OCI-LY3 (cell line): ENCODE results near the gene CLPTM1.

Experiments
- H2AFZ ChIP-seq: fragments of 200-600, 300-600 bp; shearing (Covaris generic); 2 replicates; pipeline ENCODE4 v1.6.0; 2014; ENCODE audit warnings: antibody characterized with exemption, low read depth, low read length
- H3K27ac ChIP-seq: fragments of 200-600, 300-600 bp; sonication (generic); 2 replicates; pipeline ENCODE4 v1.5.1; 2014; ENCODE audit warnings: mild to moderate bottlenecking, low read length, moderate library complexity, mixed read lengths
- H3K27me3 ChIP-seq: fragments of 200-600, 300-600 bp; sonication (generic); 2 replicates; pipeline ENCODE4 v1.6.1; 2014; ENCODE audit warnings: low read depth, low read length, mixed read lengths
- H3K36me3 ChIP-seq: fragments of 200-600, 300-600 bp; sonication (generic); replicated peaks from 2 replicates; pipeline ENCODE3; 2014; ENCODE audit warnings: low read depth, low read length, mixed read lengths
- H3K4me1 ChIP-seq: fragments of 300-600, 200-600 bp; sonication (generic); 2 replicates; pipeline ENCODE4 v1.6.1; 2014; ENCODE audit warnings: low read length, mixed read lengths
- H3K4me2 ChIP-seq: fragments of 200-600, 300-600 bp; sonication (generic); 2 replicates; pipeline ENCODE4 v1.6.1; 2014; ENCODE audit warnings: low read length, mixed read lengths
- H3K4me3 ChIP-seq: fragments of 300-600, 200-600 bp; sonication (generic); 2 replicates; pipeline ENCODE4 v1.5.1; 2014; ENCODE audit warnings: antibody characterized with exemption, mild to moderate bottlenecking, low read length, moderate library complexity
- H3K79me2 ChIP-seq: fragments of 300-600, 200-600 bp; shearing (Covaris generic); 2 replicates; pipeline ENCODE4 v1.6.1; 2014; ENCODE audit warnings: mild to moderate bottlenecking, low read length, mixed read lengths
- H3K9ac ChIP-seq: fragments of 300-600, 200-600 bp; shearing (Covaris generic); 2 replicates; pipeline ENCODE4 v1.6.0; 2014; ENCODE audit warnings: mild to moderate bottlenecking, low read length, moderate library complexity
- H3K9me3 ChIP-seq: fragments of 200-600, 300-600 bp; shearing (Covaris generic); 2 replicates; pipeline ENCODE4 v1.6.1; 2014; ENCODE audit warnings: low read length, mixed read lengths; ENCODE audit not compliant: insufficient read depth
- H4K20me1 ChIP-seq: fragments of 200-600, 300-600 bp; sonication (generic); 2 replicates; pipeline ENCODE4 v1.6.1; 2016; ENCODE audit warnings: low read length, mixed read lengths; ENCODE audit not compliant: insufficient read depth
- EZH2phosphoT487 ChIP-seq: fragments of 200-600 bp; shearing (Covaris generic); IDR thresholded peaks from 2 replicates; pipeline ENCODE4 v1.6.1; 2018; ENCODE audit warnings: antibody characterized with exemption, mixed run types, low read depth
- TF ChIP-seq, protein P1 (sequence below): fragments of 200-600, 300-600 bp; sonication (generic); IDR thresholded peaks from 2 replicates; pipeline ENCODE4 v1.5.1; 2014; ENCODE audit warnings: antibody characterized with exemption, low read length, low read depth

The CLPTM1 gene

DNA sequence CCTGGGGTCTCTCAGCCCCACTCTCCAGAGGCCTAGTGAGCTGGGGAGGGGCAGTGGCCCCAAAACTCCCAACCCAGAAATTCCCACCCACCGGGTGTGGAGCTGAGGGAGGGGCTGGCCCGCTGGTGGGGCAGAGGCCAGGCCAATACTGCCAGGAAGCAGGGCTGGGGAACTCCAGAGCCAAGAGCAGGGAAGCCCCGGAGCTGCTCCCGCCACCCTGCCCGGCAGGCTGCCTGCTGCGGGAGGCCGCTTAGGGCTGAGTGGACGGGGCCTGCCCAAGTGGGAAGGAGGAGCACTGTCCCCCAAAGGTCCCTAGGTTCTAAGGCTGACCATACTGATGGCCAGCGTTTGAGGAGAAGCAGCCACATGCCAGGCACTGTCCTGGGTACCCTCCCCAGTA lies 33.1 kb downstream of the CLPTM1 start:
- Histone ChIP-seq H4K20me1 (no peaks in the 10 kb centered on the region), H3K9ac (no peak overlapping the region), H3K9me3 (no peaks in the 10 kb centered on the region)

DNA sequence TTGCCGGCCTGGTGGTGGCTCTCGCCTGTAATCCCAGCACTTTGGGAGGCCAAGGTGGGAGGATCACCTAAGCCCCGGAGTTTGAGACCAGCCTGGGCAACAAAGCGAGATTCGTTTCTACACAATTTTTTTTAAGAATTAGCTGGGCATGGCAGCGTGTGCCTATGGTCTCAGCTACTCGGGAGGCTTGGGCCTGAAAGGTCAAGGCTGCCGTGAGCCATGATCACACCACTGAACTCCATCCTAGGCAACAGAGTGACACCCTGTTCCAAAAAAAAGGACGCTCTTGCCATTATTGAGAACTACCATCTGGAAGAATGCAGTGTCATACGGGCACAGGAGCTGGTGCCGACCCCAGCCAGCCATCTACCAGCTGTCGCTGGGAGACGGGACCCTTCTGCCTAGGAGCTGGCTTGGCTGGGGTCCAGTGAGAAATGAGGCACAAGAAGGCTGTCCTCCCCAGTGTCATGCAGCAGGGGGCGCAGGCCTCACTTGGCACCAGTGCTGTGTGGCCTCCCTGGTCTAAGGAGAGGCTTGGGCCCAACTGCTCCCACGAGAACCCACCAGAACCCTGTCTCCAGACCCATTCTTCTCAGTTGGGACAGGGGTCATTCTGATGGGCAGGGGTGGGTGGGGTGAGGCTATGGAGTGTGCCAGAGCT lies 33.8 kb downstream of the CLPTM1 start:
- TF ChIP-seq EZH2phosphoT487, result no peak
- TF ChIP-seq, protein P1, sequence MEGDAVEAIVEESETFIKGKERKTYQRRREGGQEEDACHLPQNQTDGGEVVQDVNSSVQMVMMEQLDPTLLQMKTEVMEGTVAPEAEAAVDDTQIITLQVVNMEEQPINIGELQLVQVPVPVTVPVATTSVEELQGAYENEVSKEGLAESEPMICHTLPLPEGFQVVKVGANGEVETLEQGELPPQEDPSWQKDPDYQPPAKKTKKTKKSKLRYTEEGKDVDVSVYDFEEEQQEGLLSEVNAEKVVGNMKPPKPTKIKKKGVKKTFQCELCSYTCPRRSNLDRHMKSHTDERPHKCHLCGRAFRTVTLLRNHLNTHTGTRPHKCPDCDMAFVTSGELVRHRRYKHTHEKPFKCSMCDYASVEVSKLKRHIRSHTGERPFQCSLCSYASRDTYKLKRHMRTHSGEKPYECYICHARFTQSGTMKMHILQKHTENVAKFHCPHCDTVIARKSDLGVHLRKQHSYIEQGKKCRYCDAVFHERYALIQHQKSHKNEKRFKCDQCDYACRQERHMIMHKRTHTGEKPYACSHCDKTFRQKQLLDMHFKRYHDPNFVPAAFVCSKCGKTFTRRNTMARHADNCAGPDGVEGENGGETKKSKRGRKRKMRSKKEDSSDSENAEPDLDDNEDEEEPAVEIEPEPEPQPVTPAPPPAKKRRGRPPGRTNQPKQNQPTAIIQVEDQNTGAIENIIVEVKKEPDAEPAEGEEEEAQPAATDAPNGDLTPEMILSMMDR, result peak; percentile 80
- peaks cover 6% of the 10 kb centered on the region for H3K4me1 ChIP-seq
- H3K27ac ChIP-seq, result no peak overlapping the region
- no peaks in the 10 kb centered on the region for H4K20me1 ChIP-seq
- H3K36me3 ChIP-seq, result peaks cover 51% of the 10 kb centered on the region
- no peak overlapping the region for H3K4me3 ChIP-seq
- no peak overlapping the region for H2AFZ ChIP-seq
- no peaks in the 10 kb centered on the region for H3K9me3 ChIP-seq
- H3K9ac ChIP-seq, result no peak overlapping the region
- no peaks in the 10 kb centered on the region for H3K79me2 ChIP-seq
- no peaks in the 10 kb centered on the region for H3K27me3 ChIP-seq
- no peak overlapping the region for H3K4me2 ChIP-seq

More for the DNA sequence above, 33.1 kb downstream of the CLPTM1 start:
- H2AFZ ChIP-seq, result no peak overlapping the region
- no peak overlapping the region for H3K27ac ChIP-seq
- no peak overlapping the region for H3K4me2 ChIP-seq
- no peaks in the 10 kb centered on the region for H3K27me3 ChIP-seq
- no peaks in the 10 kb centered on the region for H3K79me2 ChIP-seq
- H3K4me3 ChIP-seq, result no peak overlapping the region
- TF ChIP-seq EZH2phosphoT487, result no peak
- TF ChIP-seq, protein P1, result no peak
- H3K36me3 ChIP-seq, result peaks cover 48% of the 10 kb centered on the region
- H3K4me1 ChIP-seq, result peaks cover 6% of the 10 kb centered on the region

DNA sequence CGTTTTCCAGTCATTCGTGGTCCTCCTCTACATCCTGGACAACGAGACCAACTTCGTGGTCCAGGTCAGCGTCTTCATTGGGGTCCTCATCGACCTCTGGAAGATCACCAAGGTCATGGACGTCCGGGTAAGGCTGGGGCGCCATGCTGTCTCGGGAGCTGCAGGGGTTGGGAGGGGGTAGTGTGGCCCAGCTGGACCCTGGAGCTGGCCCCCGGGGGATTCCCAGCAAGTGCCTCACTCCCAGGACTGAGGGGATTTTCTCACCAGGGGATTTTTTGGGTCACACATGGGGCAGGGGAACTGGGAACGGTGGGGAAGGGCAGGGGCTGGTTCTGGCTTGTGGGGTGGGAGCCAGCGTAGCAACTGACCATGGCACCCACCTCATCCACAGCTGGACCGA lies 35.3 kb downstream of the CLPTM1 start:
- H3K79me2 ChIP-seq, result no peaks in the 10 kb centered on the region
- H2AFZ ChIP-seq, result no peak overlapping the region
- peaks cover 6% of the 10 kb centered on the region for H3K4me1 ChIP-seq
- H3K27ac ChIP-seq, result no peak overlapping the region
- H3K4me2 ChIP-seq, result no peak overlapping the region
- no peaks in the 10 kb centered on the region for H4K20me1 ChIP-seq
- H3K27me3 ChIP-seq, result no peaks in the 10 kb centered on the region
- TF ChIP-seq, protein P1, result no peak
- no peak for TF ChIP-seq EZH2phosphoT487
- H3K9me3 ChIP-seq, result no peaks in the 10 kb centered on the region
- peaks cover 46% of the 10 kb centered on the region for H3K36me3 ChIP-seq
- no peak overlapping the region for H3K9ac ChIP-seq
- H3K4me3 ChIP-seq, result no peak overlapping the region

DNA sequence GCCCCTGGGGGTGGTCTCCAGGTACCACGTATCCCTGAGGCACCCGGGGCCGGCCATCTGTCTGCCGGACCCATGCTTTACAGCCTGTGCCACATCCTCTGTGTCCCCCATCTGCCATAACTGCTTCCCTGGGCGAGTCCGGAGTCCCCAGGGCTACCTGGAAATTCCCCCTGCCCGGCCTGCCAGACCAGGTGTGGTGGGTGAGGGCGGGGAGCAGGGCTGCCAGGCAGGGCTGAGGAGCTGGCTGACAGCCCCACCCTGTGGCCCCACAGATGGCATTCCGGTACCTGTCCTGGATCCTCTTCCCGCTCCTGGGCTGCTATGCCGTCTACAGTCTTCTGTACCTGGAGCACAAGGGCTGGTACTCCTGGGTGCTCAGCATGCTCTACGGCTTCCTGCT lies 35.8 kb downstream of the CLPTM1 start:
- Histone ChIP-seq H3K27ac (no peak overlapping the region), H3K4me1 (peaks cover 6% of the 10 kb centered on the region), H2AFZ (no peak overlapping the region), H3K9ac (no peak overlapping the region), H3K4me2 (no peak overlapping the region), H3K27me3 (no peaks in the 10 kb centered on the region), H3K79me2 (no peaks in the 10 kb centered on the region), H3K36me3 (peaks cover 41% of the 10 kb centered on the region), H3K4me3 (no peak overlapping the region), H3K9me3 (no peaks in the 10 kb centered on the region), H4K20me1 (no peaks in the 10 kb centered on the region)
- TF ChIP-seq, protein P1, result no peak
- no peak for TF ChIP-seq EZH2phosphoT487
